ENCODE results near the gene SSBP2. TPM values are rescaled to one million over a fixed set of nuclear protein-coding genes. Genes with fewer than 3 reads are reported as not detected.

Gene SSBP2
- total RNA-seq, 1 experiment from 2014 or later = 5.2 TPM

GRCh38 chr5:81721049-81721448 is 29.8 kb downstream of the SSBP2 start:
- no peak for ATAC-seq
- no peaks in the 10 kb centered on the region for H3K9me3 ChIP-seq (ENCODE audit: control insufficient read depth in 1 of 2, insufficient read depth in 1 of 2, low read depth in 1 of 2, low read length in 2 of 2)
- H3K4me1 ChIP-seq (ENCODE audit: control insufficient read depth in 1 of 2, insufficient read depth in 2 of 2, low read length in 2 of 2) = no peaks in the 10 kb centered on the region
- ChIA-PET RAD21 (ENCODE audit: low non-redundant PET in 1 of 2, low total read pairs in 2 of 2, uncharacterized antibody in 2 of 2, unreplicated experiment in 2 of 2) (no interaction called here), CTCF (no interaction called here), POLR2A (no interaction called here)
- H3K4me2 ChIP-seq (ENCODE audit: low read length) = no peak overlapping the region
- H3K79me2 ChIP-seq (ENCODE audit: insufficient read depth, low read length) = no peaks in the 10 kb centered on the region
- no peaks in the 10 kb centered on the region for H4K20me1 ChIP-seq (ENCODE audit: insufficient read depth)
- no peak for TF ChIP-seq YY1 (IDR thresholded peaks at IDR 0.05; ENCODE audit: extremely low read depth, insufficient replicate concordance, low read depth, low read length)
- no peak for TF ChIP-seq ZBTB33 (IDR thresholded peaks at IDR 0.05; ENCODE audit: extremely low read depth, insufficient replicate concordance, low read length)
- TF ChIP-seq SRF (IDR thresholded peaks at IDR 0.05; ENCODE audit: low read depth) = no peak
- no peak for TF ChIP-seq SIN3A (IDR thresholded peaks at IDR 0.05; ENCODE audit: low read depth)
- TF ChIP-seq EGR1 (IDR thresholded peaks at IDR 0.05; ENCODE audit: low read depth) = no peak
- TF ChIP-seq ATF3 (IDR thresholded peaks at IDR 0.05) = no peak
- no peak for TF ChIP-seq RAD21 (IDR thresholded peaks at IDR 0.05; ENCODE audit: low read depth)
- DNase-seq (ENCODE audit: low read depth, low spot score) = no peak
- no TSS peak for BruUV-seq (replicated peaks)
- no peak overlapping the region for H2AFZ ChIP-seq (ENCODE audit: low read depth, low read length, poor library complexity, severe bottlenecking)
- no peaks in the 10 kb centered on the region for H3K27me3 ChIP-seq (ENCODE audit: insufficient read depth, low read length)
- H3K36me3 ChIP-seq (ENCODE audit: control insufficient read depth in 1 of 2, insufficient read depth in 2 of 2, low read length in 2 of 2) = no peaks in the 10 kb centered on the region
- no peak overlapping the region for H3K4me3 ChIP-seq (replicated peaks in 1 of 2; ENCODE audit: low read depth in 1 of 2, low read length in 2 of 2)
- no peaks in the 10 kb centered on the region for H3K9me2 ChIP-seq (ENCODE audit: insufficient read depth)
- no peak overlapping the region for H3K9ac ChIP-seq (ENCODE audit: low read length)
- intact Hi-C loops (cut with micrococcal nuclease) = no loop called here
- no peak overlapping the region for H3K27ac ChIP-seq (ENCODE audit: low read depth, low read length)

- intact Hi-C loops (cut with micrococcal nuclease) = no loop called here
- CTCF ChIA-PET = no interaction called here
- RAD21 ChIA-PET (ENCODE audit: low non-redundant PET in 1 of 2, low total read pairs in 2 of 2, uncharacterized antibody in 2 of 2, unreplicated experiment in 2 of 2) = no interaction called here
- TF ChIP-seq MAX (IDR thresholded peaks at IDR 0.05) (no peak), POLR2AphosphoS5 (IDR thresholded peaks at IDR 0.05; ENCODE audit: low read depth, low read length) (no peak), ZBTB33 (IDR thresholded peaks at IDR 0.05; ENCODE audit: extremely low read depth, insufficient replicate concordance, low read length) (no peak), EZH2phosphoT487 (IDR thresholded peaks at IDR 0.05; ENCODE audit: borderline replicate concordance) (no peak), POLR2A (IDR thresholded peaks at IDR 0.05; ENCODE audit: borderline replicate concordance, extremely low read depth, insufficient read depth, insufficient read length) (no peak), ZFX (IDR thresholded peaks at IDR 0.05) (no peak), SRF (IDR thresholded peaks at IDR 0.05; ENCODE audit: low read depth) (no peak), ATF3 (IDR thresholded peaks at IDR 0.05) (no peak)
Observed at GRCh38 chr5:81719743-81720345, 31.1 kb downstream of the SSBP2 start.

More at GRCh38 chr5:81719743-81720345, 31.1 kb downstream of the SSBP2 start:
- Histone ChIP-seq H3K9me3 (ENCODE audit: control insufficient read depth in 1 of 2, insufficient read depth in 1 of 2, low read depth in 1 of 2, low read length in 2 of 2) (no peaks in the 10 kb centered on the region), H3K4me3 (replicated peaks in 1 of 2; ENCODE audit: low read depth in 1 of 2, low read length in 2 of 2) (no peak overlapping the region), H3K9me2 (ENCODE audit: insufficient read depth) (no peaks in the 10 kb centered on the region), H3K36me3 (ENCODE audit: control insufficient read depth in 1 of 2, insufficient read depth in 2 of 2, low read length in 2 of 2) (no peaks in the 10 kb centered on the region), H3K4me2 (ENCODE audit: low read length) (no peak overlapping the region), H3K27ac (ENCODE audit: low read depth, low read length) (no peak overlapping the region), H4K20me1 (ENCODE audit: insufficient read depth) (no peaks in the 10 kb centered on the region), H3K27me3 (ENCODE audit: insufficient read depth, low read length) (no peaks in the 10 kb centered on the region), H2AFZ (ENCODE audit: low read depth, low read length, poor library complexity, severe bottlenecking) (no peak overlapping the region), H3K9ac (ENCODE audit: low read length) (no peak overlapping the region), H3K79me2 (ENCODE audit: insufficient read depth, low read length) (no peaks in the 10 kb centered on the region), H3K4me1 (ENCODE audit: control insufficient read depth in 1 of 2, insufficient read depth in 2 of 2, low read length in 2 of 2) (no peaks in the 10 kb centered on the region)
- no peak for ATAC-seq
- POLR2A ChIA-PET = no interaction called here
- no peak for DNase-seq (ENCODE audit: low read depth, low spot score)
- no TSS peak for BruUV-seq (replicated peaks)

Measured in HCT116 (cell line).